GM21367 (cell line): ENCODE measurements around the gene TMEM17.
"Not testable (repeated sequence)": the region's sequence is repeated elsewhere in the genome, so short reads cannot be mapped to it uniquely, and the experiment has no call there.

Source experiments
- ATAC-seq: cut with Tn5 transposase; IDR thresholded peaks from one replicate; pipeline ENCODE4 v1.9.1; 2021; ENCODE audit not compliant: unreplicated experiment

Gene TMEM17, protein sequence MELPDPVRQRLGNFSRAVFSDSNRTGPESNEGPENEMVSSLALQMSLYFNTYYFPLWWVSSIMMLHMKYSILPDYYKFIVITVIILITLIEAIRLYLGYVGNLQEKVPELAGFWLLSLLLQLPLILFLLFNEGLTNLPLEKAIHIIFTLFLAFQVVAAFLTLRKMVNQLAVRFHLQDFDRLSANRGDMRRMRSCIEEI

DNA sequence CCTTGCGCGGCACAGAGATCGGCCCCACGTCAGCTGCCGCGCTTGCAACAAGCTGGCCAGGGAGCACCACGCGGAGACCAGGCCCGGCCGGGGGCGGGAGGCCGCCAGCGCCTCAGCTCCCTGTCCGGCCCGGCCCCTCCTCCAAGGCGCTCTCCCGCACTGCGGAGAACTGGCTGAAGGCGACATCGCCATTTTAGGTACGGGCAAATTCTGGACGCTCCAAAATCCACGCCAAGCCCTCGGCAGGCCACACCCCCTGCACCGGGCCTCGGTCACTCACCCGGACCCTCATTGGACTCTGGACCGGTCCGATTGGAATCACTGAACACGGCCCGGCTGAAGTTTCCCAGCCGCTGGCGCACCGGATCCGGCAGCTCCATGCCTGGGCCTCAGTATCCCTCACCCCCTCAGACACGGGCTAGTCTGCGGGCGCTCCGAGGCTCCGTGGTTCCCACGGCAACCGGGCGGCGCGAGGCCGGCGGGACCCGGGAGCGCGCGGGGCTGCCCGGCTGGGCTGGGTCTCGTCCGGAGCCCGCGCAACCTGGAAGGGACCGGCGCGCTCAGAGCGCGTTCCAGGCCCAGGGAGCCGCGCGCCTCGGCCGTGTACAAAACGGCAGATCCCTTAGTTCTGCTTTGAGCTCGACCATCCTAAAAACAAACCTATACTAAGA is at the start of gene TMEM17:
Gene TMEM17, minus strand, starts transcription at position 446 of the 671 bp plus-strand sequence. Its CDS starts 66 bp downstream, at position 380.
- peak; percentile 80 for ATAC-seq

DNA sequence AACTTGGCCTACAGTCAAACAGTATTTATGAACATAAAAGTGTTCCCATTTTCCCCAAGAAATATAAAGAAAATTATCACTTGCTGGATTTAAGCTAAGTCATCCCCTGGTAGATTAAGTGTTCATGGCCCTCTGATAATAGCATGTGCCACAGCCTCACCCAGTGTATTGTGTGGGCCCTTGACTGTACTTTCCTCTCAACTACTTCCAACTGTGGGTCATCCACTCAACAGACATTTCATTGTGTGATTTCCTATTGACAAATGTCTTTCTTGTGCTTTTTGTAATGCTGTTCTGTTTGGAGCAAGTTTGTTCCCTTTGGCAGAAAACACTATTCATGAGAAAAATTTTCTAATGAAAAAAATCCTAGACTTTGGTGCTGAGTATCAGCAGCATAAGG is 48.4 kb upstream of the TMEM17 start:
- ATAC-seq = no peak

DNA sequence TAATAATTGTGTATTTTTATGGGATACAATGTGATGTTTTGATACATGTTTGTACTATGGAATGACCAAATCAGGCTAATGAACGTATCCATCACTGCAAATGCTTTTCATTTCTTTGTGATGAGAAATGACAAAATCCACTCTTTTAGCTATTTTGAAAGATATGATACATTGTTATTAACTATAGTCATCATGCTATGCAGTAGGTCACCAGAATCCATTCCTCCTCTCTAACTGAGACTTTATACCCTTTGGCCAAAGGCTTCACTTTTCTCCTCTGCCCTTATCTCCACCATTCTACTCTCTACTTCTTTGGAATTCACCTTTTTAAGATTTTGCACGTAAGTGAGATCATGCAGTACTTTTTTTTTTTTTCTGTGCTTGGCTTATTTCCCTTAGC is 44.5 kb upstream of the TMEM17 start:
- no peak for ATAC-seq

DNA sequence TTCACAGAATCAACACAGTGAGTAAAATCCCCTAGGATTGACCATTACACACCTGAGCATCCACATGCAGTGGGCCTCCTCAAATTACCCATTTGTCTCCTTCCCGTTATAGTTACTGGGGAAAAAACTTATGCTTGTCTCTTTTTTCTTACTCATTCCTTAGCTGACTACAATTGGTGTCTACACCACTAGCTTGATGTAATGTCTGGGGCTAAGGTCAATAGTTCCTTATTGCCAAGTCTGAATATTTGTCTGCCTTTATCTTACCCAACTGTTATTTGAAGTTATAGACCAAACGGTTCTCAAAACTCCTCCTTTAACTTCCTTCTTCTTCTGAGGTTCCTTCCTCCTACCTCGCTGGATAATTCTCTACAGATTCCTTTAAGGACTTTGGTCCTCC is 41.9 kb upstream of the TMEM17 start:
- no peak for ATAC-seq

DNA sequence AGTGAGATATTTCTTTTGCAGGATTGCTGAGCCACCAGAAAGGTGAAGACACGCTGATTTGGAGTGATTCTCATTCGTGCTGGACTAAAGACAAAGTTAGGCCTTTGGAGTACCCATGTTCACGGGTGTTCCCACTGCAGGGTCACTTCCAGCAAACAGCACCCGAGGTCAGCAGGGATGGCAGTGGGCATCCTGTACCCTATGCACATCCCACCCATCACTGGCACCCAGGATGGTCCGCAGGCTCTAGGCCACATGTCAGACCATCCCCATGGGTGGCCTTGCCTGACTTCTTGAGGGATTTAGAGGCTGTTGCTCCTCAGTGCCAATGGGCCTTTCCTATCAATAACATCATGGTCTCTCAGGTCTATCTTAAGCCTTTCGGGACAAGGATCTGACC is 39.3 kb upstream of the TMEM17 start:
- no peak for ATAC-seq

DNA sequence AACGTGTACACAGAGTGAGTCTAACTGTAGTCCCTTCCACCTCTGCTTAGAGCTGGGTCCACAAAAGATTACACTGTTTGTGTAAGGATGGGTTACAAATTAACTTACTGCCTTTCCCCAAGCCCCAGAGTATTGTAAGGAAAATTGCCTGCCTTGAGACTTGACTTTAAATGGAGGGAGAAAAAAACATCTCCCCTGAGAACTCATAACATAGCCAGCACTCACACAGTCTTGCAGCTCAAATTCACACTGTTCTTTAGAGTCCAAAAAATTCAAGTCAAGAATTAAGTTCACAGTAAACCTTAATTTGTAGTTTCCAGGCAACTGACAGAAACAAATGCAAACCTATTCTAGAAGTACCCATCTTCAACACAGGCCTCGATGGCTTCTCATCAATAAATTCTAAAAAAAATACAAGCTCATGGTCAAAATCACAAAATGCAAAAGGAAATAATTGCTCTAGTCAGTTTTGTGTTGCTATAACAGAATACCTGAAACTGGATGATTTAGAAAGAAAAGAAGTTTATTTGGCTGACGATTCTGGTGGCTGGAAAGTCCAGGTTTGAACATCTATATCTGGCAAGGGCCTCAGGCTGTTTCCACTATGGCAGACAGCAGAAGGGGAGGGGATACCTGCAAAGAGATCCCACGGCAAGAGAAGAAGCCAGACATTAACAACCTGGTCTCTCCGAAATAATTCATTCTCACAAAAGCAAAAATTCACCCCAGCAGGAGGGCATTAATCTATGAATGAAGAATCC is 34.6 kb upstream of the TMEM17 start:
- ATAC-seq = no peak

DNA sequence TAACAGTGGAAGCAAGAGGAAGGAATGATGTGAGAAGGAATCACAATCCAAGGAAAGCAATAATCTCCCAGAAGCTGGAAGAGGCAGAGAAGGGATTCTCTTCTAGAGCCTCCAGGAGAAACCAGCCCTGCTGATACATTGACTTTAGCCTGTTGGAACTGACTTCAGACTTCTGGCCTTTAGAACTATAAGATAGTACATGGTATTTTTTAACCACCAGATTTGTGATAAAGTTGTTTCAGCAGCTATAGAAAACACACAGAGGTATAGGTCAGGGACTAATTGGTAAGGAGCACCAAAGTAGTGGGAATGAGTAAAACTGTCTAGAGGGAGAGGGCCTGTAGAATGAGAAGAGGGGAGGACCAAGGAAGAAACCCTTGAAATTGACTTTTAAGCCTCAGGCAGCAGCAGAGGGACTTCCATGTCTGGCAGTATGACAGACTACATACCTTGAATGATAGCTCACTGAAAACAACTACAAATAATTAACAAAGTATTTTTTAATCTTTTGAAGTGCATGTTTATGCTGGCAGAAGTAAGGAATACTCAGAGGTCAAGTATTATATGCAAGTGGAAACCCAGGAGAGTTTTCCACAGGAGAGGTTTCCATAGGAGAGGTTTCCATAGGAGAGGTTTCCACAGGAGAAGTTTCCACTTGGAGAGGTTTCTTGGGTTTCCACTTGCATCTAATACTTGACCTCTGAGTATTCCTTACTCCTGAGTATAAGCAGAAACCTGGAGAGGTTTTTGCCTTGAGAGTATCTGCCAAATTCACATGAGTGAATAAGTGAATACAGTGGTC is 33.8 kb upstream of the TMEM17 start:
- no peak for ATAC-seq

DNA sequence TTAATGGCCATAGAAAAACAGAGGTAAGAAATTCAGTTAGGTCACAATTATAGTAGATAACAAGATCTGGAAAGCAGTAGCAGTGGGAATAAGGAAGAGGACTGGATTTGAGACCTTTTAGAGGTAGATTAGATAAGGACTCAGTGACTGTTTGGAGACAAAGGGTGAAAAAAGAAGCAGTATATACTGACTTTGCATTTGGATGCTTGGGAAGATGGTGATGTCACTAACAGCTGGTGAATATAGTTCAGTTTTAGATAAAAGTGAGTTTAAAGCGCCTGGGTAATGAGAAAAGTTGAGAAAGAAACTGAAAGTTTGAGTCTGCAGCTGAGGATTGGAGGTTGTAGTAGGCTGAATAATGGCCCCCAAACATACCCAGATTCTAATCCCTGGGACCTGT is 32.8 kb upstream of the TMEM17 start:
- ATAC-seq = no peak

DNA sequence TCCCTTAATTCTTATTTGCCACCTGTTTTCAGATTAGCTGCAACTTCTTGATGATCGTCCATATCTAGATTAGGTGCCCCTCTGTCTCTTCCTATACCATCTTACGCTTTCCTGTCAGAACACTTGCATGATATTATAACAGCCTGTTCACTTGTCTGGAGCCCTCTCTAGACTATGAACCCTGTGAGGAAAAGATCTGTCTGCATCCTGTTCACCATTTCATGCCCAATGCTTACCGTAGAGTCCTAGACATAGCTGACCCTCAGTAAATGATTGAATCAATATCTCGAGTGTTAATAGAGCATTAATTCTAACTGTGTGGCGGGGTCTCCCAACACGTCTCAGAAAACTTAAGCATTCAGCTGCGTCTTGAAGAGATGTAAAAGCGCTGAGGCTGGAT is 31.8 kb upstream of the TMEM17 start:
- no peak for ATAC-seq

DNA sequence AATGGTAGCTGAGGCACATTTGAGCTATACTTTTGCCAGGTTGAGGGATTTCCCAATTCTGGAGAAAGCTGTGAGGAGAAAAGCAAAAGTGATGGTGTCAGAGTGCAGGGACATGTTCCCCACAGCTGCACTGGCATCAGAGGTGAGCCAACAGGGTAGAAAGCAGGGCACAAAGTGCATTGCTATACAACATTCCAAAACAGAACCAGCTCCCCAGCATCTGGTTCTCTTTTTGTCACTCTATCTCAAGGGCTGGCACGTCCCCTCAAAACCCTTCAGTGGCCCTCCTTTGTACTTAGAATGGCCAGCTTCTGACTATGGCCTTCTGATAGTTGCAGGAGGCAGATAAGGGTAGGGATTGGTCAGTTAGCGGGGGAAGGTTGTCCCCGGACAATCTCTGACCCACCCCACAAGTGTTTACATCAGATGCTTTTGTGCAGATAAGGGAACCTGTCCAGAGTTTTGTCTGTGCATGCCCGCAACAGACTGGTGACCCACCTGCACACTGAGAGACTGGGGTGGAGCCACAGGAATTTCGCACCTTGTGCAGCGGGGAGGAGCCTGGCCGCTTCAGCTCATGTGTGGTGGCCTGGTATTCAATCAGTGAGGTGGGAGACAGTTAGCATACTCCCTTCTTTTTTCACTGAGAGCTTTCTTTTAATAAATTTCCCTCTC is 31.0 kb upstream of the TMEM17 start:
- ATAC-seq = no peak

DNA sequence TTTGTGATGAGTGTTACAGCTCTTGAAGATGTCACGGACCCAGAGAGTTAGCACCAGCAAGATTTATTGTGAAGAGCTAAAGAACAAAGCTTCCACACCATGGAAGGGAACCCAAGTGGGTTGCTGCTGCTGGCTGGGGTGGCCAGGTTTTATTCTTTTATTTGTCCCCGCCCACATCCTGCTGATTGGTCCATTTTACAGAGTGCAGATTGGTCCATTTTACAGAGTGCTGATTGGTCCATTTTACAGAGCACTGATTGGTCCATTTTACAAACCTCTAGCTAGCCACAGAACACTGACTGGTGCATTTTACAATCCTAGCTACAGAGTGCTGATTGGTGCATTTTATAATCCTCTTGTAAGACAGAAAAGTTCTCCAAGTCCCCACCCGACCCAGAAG is 29.5 kb upstream of the TMEM17 start:
- not testable (repeated sequence) for ATAC-seq

DNA sequence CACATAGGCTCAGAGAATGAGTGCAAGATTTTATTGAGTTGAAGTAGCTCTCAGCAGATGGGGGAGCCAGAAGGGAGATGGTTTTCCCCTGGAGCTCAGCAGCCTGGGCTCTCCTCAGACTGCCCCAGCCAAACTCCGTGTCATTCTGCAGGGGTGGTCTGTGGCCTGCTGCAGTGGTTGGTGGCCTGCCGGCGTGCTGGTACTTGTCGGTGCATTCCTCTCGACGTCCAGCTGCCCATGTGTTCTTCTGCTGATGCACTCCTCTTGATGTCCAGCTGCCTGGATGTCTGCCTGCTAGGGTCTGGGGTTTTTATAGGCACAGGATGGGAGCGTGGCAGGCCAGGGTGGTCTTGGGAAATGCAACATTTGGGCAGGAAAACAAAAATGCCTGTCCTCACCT is 25.6 kb upstream of the TMEM17 start:
- ATAC-seq = no peak

DNA sequence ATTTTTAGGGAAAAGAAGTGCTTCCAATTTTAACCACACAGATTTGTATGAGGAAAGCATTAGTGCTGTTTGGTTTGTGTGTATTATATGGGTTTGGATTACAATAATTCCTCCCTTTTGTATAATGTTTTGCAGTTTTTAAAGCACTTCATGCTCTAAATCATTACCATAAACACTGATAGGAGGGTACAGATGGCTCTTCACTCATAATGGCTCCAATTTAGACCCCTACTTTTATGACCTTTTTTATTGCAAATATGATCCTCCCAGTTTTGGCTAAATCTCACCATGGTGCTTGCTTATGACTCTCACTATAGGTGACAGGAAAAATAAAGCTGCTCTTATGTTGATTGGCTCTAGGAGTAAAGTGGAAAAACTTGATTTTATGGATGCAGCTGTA is 23.8 kb upstream of the TMEM17 start:
- ATAC-seq = no peak

DNA sequence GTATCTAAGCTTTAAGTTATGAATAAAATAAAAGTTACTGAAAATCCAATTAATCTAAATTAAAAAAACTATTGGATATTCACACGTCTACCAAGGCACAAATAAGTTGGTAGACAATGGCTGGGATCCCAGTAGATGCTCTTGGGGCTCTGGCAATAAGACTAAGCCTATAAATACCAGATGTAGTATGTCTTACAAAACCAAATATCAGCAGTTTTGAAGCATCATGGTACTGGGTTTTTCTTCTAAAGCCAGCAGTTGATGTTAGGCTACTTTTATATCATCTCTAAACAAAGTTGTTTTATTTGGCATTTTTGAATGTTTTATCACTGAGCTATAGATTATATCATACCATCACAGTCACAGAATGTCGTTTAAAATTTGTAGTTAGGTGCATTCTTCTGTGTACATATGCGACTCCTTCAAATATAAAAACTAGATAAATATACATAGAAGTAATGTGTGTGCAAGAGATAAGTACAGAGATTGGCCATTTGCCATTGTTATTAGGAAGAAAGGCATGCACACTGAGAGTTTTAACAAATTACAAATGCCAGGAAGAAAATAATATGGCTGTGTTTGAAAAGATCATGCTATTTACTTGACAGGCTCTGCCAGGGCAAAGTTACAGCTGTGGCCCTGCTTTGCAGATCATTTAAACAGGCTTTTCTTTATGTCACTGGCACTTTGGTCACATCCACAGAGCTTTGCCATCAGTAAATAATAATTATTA is 21.6 kb upstream of the TMEM17 start:
- no peak for ATAC-seq

DNA sequence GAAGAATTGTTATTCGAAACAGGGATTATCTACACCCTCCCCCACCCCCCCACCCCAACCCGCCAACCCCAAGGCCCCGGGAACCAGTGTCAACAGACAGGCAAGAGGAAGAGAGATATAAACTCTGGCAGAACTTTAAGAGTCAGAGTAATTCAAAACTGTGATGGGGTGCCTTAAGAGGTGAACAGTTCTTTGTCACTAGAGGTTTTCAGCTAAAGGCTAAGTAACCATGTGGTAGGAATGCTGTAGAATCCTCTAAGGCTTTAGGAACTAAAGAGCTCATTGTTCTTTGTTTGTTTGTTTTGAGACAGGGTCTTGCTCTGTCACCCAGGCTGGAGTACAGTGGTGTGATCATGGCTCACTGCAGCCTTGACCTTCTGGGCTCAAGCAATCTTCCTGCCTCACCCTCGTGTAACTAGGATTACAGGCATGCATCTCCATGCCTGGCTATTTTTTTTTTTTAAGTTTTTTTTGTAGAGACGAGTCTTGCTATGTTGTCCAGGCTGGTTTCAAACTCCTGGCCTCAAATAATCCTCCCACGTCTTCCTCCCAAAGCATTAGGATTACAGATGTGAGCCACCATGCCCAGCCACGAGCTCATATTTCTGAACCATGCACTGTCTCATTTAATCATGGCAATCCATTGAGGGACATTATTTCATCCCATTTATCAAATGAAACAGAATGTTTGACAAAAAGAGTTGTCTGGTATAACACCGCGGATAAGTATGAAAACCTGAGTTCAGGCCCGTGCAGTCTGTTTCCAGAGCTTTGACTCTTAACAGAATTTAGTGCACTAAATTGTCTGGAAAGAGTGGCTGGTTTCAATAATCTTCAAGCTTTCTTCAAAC is 20.8 kb upstream of the TMEM17 start:
- ATAC-seq = no peak

DNA sequence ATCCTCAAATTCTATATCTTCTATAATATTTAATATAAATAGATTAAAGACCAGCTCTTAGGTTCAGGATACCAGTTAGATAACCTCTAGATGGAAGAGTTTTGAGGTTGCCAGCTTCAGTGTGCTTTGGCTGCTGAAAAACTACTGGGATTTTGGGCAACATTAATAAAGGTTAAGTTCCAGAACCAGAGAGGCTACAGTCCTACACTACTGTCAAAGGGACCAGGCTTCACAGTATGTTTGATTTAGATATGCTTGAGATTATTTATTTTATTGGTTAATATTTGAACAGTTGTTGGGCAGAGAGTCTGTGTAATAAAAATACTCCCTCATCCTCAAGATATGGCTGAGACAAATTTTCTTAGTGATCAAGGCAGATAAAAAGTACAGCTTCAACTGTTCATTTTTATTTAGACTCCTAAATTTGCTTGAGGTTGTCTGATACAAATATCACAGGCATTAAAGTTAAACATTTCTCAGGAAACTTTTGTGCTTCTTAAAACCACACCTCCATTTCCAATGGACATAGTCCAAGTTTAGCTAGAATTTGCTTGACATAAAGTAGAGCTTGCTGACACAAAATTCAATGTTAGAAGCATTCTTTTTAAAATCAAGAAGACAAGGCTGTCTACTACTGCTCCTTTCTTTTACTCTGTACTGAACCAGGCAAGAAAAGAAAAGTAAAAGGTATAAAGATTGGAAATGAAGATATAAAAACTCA is 19.7 kb upstream of the TMEM17 start:
- ATAC-seq = no peak

DNA sequence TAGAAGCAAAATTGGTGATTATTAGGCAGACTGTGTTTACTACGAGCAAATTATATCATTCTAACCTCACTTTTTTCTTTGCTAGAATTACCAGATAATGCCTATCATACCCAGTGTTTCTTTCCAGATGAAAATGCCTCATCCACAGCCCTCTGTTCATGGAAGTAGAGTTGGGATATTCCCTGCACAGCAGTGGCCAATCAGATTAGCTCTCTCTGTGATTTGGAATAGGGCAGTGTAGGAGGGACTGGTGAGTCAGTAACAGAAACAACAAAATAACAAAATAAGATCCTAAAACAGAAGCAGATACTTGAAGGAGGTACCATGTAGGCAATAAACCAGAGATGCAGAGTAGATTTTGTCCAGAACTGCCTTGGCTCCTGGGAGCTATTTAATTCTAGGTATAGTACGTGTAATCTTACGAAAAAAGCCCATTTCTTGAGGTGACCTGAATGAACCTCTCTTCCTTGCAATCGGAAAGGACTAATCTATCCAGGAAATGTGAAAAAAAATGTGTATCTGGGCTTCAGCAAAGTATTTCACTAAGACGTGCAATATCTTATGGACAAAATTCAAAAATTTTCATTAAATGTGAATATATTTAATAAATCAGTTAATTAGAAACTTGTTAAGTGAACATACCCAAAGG is 18.4 kb upstream of the TMEM17 start:
- no peak for ATAC-seq

DNA sequence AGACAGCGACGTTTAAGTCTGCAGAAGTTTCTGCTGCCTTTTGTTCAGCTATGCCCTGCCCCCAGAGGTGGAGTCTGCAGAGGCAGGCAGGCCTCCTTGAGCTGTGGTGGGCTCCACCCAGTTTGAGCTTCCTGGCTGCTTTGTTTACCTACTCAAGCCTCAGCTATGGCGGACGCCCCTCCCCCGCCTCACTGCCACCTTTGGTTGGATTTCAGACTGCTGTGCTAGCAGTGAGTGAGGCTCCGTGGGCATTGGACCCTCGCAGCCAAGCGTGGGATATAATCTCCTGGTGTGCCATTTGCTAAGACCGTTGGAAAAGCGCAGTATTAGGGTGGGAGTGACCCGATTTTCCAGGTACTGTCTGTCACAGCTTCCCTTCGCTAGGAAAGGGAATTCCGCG is 15.1 kb upstream of the TMEM17 start:
- not testable (repeated sequence) for ATAC-seq
